ENCODE data around the gene CATSPER1.

The CATSPER1 gene

GRCh38 chr11:66002648-66003225 lies 23.5 kb downstream of the CATSPER1 start:
- no peak for DNase-seq (ENCODE audit: low read depth in 2 of 2)

- peak; percentile 85 to 89 for DNase-seq (ENCODE audit: low read depth in 2 of 2)
Observed at GRCh38 chr11:66001942-66002647, 24.2 kb downstream of the CATSPER1 start, which contains the start of the genes BANF1 and EIF1AD. BANF1 (plus strand) TSS chr11:66002503; CDS start chr11:66003251, 748 bp downstream. EIF1AD (minus strand) TSS chr11:66002157; CDS start chr11:66000389, 1,768 bp downstream.

- no peak for DNase-seq (ENCODE audit: low read depth in 2 of 2)
Observed at GRCh38 chr11:65997286-65997685, 29.0 kb downstream of the CATSPER1 start.

GRCh38 chr11:65992056-65992455 lies 34.2 kb downstream of the CATSPER1 start:
- DNase-seq (ENCODE audit: low read depth in 2 of 2) = no peak

- DNase-seq (ENCODE audit: low read depth in 2 of 2) = peak; percentile 80 to 87
Observed at GRCh38 chr11:65988791-65989592, 37.3 kb downstream of the CATSPER1 start.

GRCh38 chr11:65987336-65987735 lies 38.9 kb downstream of the CATSPER1 start:
- DNase-seq (ENCODE audit: low read depth in 2 of 2) = no peak

GRCh38 chr11:65983589-65983987 lies 42.7 kb downstream of the CATSPER1 start:
- no peak for DNase-seq (ENCODE audit: low read depth in 2 of 2)

- DNase-seq (ENCODE audit: low read depth in 2 of 2) = no peak
Observed at GRCh38 chr11:65982824-65983588, 43.3 kb downstream of the CATSPER1 start.

- DNase-seq (ENCODE audit: low read depth in 2 of 2) = no peak
Observed at GRCh38 chr11:65981972-65982823, 44.1 kb downstream of the CATSPER1 start.

GRCh38 chr11:65981101-65981740 lies 45.1 kb downstream of the CATSPER1 start:
- DNase-seq (ENCODE audit: low read depth in 2 of 2) = no peak

- DNase-seq (ENCODE audit: low read depth in 2 of 2) = no peak
Observed at GRCh38 chr11:65979261-65979759, 47.0 kb downstream of the CATSPER1 start.

- no peak for DNase-seq (ENCODE audit: low read depth in 2 of 2)
Observed at GRCh38 chr11:65978391-65979238, 47.7 kb downstream of the CATSPER1 start.

GRCh38 chr11:65977621-65978390 lies 48.5 kb downstream of the CATSPER1 start:
- DNase-seq (ENCODE audit: low read depth in 2 of 2) = no peak

- DNase-seq (ENCODE audit: low read depth in 2 of 2) = no peak
Observed at GRCh38 chr11:65976216-65977176, 49.8 kb downstream of the CATSPER1 start.

GRCh38 chr11:65975771-65976170 lies 50.5 kb downstream of the CATSPER1 start:
- DNase-seq (ENCODE audit: low read depth in 2 of 2) = no peak

GRCh38 chr11:65973439-65974110 lies 52.7 kb downstream of the CATSPER1 start:
- no peak for DNase-seq (ENCODE audit: low read depth in 2 of 2)

GRCh38 chr11:65972116-65972515 lies 54.2 kb downstream of the CATSPER1 start:
- no peak for DNase-seq (ENCODE audit: low read depth in 2 of 2)

Measured in stimulated activated CD4-positive, alpha-beta T cell treated with anti-CD3 and anti-CD28 coated beads, Interleukin-4, amount 100 ng/mL, for 48 hours (primary cell).